Erythroblast (primary cell): ENCODE measurements around the gene EXOSC1.

Experiments used
- GATA1 ChIP-seq: IDR thresholded peaks from 2 replicates; pipeline ENCODE4 v1.6.1; 2011; ENCODE audit warnings: low read depth, mild to moderate bottlenecking, control low read depth, low read length, moderate library complexity
- POLR2A ChIP-seq: IDR thresholded peaks from 2 replicates; pipeline ENCODE4 v1.6.1; 2011; ENCODE audit warnings: mild to moderate bottlenecking, low read length

DNA sequence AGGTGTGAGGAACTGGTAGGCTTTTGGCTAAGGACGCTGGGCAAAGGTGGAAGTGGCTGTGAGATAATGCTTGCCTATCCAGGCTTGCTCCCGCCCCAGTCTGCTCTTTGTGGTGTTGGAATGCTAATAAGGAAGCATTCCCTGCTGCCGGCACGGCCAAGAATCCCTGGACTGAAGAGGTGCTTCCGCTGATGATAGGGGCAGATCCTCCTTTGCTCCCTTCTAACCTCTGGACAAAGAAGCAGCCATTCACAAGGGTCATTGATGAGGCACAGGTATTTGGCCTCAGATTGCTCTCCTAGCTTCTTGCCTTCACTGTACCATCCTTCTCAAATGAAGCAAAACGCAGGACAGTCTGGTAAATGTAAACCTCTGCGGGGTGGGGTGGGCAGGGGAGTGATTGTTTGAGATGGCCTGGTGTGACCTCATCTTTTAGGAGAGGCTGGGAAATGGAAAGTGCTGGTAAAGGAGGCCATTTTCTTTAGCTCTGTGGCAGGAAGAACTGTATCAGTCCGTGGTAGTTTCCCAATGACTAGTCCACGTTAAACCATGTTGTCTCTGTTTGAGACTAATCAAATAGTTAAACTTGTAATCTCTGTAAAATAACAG is 18.1 kb downstream of the EXOSC1 start:
- no peak for TF ChIP-seq POLR2A
- TF ChIP-seq GATA1, result no peak
